Measurements from ENCODE around the gene KBTBD13. TPM values are rescaled to one million over a fixed set of nuclear protein-coding genes. Genes with fewer than 3 reads are reported as not detected.
A peak's percentile ranks its signal among the peaks of the same experiment; 100 is the strongest.

Gene KBTBD13
- not detected in 2 replicates for total RNA-seq

DNA sequence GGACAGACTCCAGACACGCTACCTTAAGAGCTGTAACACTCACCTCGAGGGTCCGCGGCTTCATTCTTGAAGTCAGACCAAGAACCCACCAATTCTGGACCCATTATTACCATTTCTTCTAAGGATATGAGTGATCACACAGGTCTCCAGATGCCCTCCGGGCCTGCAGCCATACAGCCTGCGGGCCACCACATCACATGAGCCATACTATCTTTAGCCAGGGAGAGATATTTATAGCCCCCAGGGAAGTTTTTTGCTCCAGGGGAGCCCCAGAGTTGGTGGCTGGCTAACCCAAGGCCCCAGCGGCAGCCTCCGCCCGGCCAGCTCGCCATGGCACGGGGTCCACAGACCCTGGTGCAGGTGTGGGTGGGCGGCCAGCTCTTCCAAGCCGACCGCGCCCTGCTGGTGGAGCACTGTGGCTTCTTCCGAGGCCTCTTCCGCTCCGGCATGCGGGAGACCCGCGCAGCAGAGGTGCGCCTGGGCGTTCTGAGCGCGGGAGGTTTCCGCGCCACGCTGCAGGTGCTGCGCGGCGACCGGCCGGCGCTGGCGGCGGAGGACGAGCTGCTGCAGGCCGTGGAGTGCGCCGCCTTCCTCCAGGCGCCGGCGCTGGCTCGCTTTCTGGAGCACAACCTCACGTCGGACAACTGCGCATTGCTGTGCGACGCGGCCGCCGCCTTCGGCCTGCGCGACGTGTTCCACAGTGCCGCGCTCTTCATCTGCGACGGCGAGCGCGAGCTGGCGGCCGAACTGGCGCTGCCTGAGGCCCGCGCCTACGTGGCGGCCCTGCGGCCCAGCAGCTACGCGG is at the start of gene KBTBD13:
Gene KBTBD13 (plus strand): TSS at position 261 of the 805 bp plus-strand sequence. CDS start 70 bp downstream, at position 331.
- no peak within 1 kb of the TSS for H3K4me3 ChIP-seq (ENCODE audit: low read depth, low read length)
- DNase-seq (ENCODE audit: low read depth) (no peak), FAIRE-seq (no peak)
- TF ChIP-seq, protein P1, sequence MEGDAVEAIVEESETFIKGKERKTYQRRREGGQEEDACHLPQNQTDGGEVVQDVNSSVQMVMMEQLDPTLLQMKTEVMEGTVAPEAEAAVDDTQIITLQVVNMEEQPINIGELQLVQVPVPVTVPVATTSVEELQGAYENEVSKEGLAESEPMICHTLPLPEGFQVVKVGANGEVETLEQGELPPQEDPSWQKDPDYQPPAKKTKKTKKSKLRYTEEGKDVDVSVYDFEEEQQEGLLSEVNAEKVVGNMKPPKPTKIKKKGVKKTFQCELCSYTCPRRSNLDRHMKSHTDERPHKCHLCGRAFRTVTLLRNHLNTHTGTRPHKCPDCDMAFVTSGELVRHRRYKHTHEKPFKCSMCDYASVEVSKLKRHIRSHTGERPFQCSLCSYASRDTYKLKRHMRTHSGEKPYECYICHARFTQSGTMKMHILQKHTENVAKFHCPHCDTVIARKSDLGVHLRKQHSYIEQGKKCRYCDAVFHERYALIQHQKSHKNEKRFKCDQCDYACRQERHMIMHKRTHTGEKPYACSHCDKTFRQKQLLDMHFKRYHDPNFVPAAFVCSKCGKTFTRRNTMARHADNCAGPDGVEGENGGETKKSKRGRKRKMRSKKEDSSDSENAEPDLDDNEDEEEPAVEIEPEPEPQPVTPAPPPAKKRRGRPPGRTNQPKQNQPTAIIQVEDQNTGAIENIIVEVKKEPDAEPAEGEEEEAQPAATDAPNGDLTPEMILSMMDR (IDR thresholded peaks at IDR 0.05; ENCODE audit: insufficient read depth, low read length, severe bottlenecking), result no peak
- H3K36me3 ChIP-seq (ENCODE audit: control insufficient read depth, insufficient read depth, low read length), result no peaks in the 10 kb centered on the region
- H3K27me3 ChIP-seq (ENCODE audit: control insufficient read depth, insufficient read depth, low read length), result no peaks in the 10 kb centered on the region

DNA sequence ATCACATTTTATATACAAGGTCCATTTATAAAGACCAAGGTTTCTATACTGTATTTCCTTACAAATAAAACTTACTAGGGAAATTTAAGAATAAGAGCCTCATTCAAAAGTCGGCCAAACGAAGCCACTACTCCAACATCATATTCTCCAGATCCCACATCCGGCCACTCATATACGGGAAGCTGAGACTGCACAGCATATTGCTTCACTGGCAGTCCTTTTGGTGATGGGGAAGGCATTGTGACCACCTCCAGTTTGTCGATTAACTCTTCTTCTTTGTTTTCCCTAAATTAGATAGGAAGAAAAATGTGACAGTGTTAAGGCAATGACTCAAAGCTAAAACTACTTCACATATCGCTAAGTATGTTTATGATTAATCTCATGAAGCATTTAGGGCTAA is 49.8 kb upstream of the KBTBD13 start:
- TF ChIP-seq, protein P1 (IDR thresholded peaks at IDR 0.05; ENCODE audit: insufficient read depth, low read length, severe bottlenecking), result no peak
- no peaks in the 10 kb centered on the region for H3K27me3 ChIP-seq (ENCODE audit: control insufficient read depth, insufficient read depth, low read length)
- H3K36me3 ChIP-seq (ENCODE audit: control insufficient read depth, insufficient read depth, low read length), result peaks cover 1% of the 10 kb centered on the region
- no peak overlapping the region for H3K4me3 ChIP-seq (ENCODE audit: low read depth, low read length)
- DNase-seq (ENCODE audit: low read depth) (no peak), FAIRE-seq (no peak)

DNA sequence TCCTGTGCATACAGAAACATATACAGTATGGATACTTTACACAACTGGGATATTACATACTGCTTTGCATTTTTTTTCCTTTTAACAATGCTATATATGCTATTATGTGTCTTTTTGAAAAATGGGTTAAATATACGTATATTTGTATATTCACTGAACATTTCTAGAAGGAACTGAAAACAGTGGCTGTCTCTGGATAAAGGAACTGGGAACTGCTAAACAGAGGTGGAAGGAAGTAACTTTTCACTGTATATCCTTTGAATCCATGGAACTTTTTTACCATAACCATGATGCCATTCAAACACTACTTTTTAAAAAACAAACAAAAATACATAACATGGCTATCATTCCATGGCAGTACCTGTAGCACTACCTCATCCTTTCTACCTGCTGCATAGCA is 49.0 kb upstream of the KBTBD13 start:
- FAIRE-seq, result no peak
- Histone ChIP-seq H3K4me3 (ENCODE audit: low read depth, low read length) (no peak overlapping the region), H3K27me3 (ENCODE audit: control insufficient read depth, insufficient read depth, low read length) (no peaks in the 10 kb centered on the region), H3K36me3 (ENCODE audit: control insufficient read depth, insufficient read depth, low read length) (peaks cover 1% of the 10 kb centered on the region)
- TF ChIP-seq, protein P1 (IDR thresholded peaks at IDR 0.05; ENCODE audit: insufficient read depth, low read length, severe bottlenecking), result no peak
- no peak for DNase-seq (ENCODE audit: low read depth)

DNA sequence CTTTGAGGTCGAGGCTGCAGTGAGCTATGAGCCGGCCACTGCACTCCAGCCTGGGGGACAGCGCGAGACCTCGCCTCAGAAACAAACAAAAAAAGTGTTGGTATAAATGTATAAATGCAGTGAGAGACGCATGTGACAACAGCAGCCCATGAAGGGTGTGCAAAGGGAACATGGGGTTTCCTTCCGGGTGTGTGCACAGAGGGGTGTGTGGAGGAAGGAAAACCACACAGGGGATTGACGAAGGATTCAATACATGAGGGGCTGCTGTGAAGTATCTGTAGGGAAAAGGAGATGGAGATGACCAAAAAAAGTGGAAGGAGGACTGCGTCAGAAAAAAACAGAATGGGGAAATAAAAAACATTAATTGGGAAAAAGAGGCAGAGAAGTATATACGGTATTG is 48.2 kb upstream of the KBTBD13 start:
- DNase-seq (ENCODE audit: low read depth), result no peak
- Histone ChIP-seq H3K27me3 (ENCODE audit: control insufficient read depth, insufficient read depth, low read length) (no peaks in the 10 kb centered on the region), H3K36me3 (ENCODE audit: control insufficient read depth, insufficient read depth, low read length) (peaks cover 1% of the 10 kb centered on the region), H3K4me3 (ENCODE audit: low read depth, low read length) (peak overlapping the region; percentile 91)
- FAIRE-seq, result no peak
- TF ChIP-seq, protein P1 (IDR thresholded peaks at IDR 0.05; ENCODE audit: insufficient read depth, low read length, severe bottlenecking), result no peak

DNA sequence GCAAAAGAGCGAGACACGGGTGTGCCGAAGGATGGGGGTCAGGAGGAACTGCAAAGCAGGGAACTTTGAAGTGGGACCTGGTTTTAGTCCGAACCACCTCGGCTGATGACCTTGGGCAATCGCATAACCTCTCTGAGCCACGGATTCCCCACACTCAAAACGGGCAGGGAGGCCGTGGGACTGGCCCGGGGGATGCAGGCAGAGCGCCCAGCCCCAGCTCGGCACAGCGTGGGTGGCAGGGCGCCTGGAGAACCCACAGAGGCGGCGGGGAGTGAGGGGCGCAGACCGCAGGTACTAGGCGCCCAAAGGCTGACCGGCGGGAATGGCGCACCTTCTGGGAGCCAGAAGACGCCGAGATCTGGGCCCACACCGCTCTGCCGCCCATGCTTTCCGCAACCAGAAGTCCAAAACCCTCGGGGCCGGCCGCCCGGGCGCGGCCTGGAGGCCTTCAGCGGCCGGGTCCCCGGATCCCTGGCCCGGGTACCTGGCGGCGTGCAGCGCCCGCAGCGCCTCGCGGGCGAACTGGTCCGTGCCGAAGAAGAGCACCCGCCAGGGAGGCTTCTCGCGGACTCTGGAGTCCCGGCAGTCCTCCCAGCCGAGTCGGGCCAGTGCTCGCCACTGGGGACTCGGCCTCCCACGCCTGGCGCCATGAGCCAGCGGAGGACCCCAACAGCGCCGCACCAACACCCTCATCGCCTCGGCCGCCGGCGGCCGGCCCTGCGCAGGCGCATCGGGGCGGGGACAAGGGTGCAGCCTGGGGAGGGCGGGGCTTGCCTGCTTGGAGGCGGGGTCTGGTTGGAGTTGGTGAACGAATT is 47.4 kb upstream of the KBTBD13 start, which contains the start of gene MTFMT:
Gene MTFMT (minus strand): TSS at position 719 of the 815 bp plus-strand sequence. CDS start 26 bp downstream, at position 693.
- no peaks in the 10 kb centered on the region for H3K27me3 ChIP-seq (ENCODE audit: control insufficient read depth, insufficient read depth, low read length)
- TF ChIP-seq, protein P1 (IDR thresholded peaks at IDR 0.05; ENCODE audit: insufficient read depth, low read length, severe bottlenecking), result peak; percentile 13
- peak within 1 kb of the TSS; percentile 91 for H3K4me3 ChIP-seq (ENCODE audit: low read depth, low read length)
- no peaks in the 10 kb centered on the region for H3K36me3 ChIP-seq (ENCODE audit: control insufficient read depth, insufficient read depth, low read length)
- peak; percentile 66 for DNase-seq (ENCODE audit: low read depth)
- FAIRE-seq, result no peak

Data from bronchial epithelial cell (primary cell).